Transverse colon (tissue), 4 donors: ENCODE data around the gene TFRC. TPM values are rescaled to one million over a fixed set of nuclear protein-coding genes. Genes with fewer than 3 reads are reported as not detected.

Experiments
- DNase-seq: peaks from one replicate; pipeline ENCODE4 v3.0.0-alpha.2; 2019
- H3K27ac ChIP-seq, 4 donors: fragments of 200-600 bp; sonication (generic); 2 replicates each; pipeline ENCODE4 v1.5.1; 2016 to 2018; ENCODE audit warnings: inconsistent platforms in 4 of 4
- H3K27me3 ChIP-seq: fragments of 200-600 bp; sonication (generic); 2 replicates; pipeline ENCODE4 v1.5.1; 2017; ENCODE audit warnings: inconsistent platforms
- H3K36me3 ChIP-seq, 4 donors: fragments of 200-600 bp; sonication (generic); 2 replicates each; pipeline ENCODE4 v1.5.1; 2017 to 2019; ENCODE audit warnings: inconsistent platforms in 4 of 4
- H3K4me1 ChIP-seq, 4 donors: fragments of 200-600 bp; sonication (generic); 2 replicates each; pipeline ENCODE4 v1.5.1; 2017 to 2020; ENCODE audit warnings: inconsistent platforms in 4 of 4
- H3K4me3 ChIP-seq, 4 donors: fragments of 200-600 bp; sonication (generic); 1 replicate in 1 of 4; 2 replicates in 3 of 4; pipeline versions ENCODE4 v1.5.1 to v1.6.1; 2017 to 2019; ENCODE audit warnings: inconsistent platforms in 4 of 4
- H3K9me3 ChIP-seq, 2 donors: fragments of 200-600 bp; sonication (generic); 2 replicates each; pipeline ENCODE4 v1.5.1; 2017 to 2019; ENCODE audit warnings: inconsistent platforms in 2 of 2
- CTCF ChIP-seq, 5 experiments: fragments of 200-600 bp in 3 of 5; fragments of 450-650 bp in 2 of 5; sonication (generic) in 3 of 5; IDR thresholded peaks; 1 replicate in 2 of 5; 2 replicates in 3 of 5; pipeline ENCODE4 v1.5.1; 2016 to 2017; ENCODE audit warnings: antibody characterized with exemption in 5 of 5, inconsistent platforms in 3 of 5, mild to moderate bottlenecking in 2 of 5, moderate library complexity in 1 of 5
- EP300 ChIP-seq: sonication (generic); formaldehyde crosslinking; IDR thresholded peaks from one replicate; pipeline ENCODE4 v1.6.1; 2017; ENCODE audit warnings: antibody characterized with exemption, low read depth
- POLR2A ChIP-seq: fragments of 450-650 bp; IDR thresholded peaks from one replicate; pipeline ENCODE4 v1.6.1; 2016; ENCODE audit warnings: antibody characterized with exemption, mild to moderate bottlenecking, moderate library complexity
- POLR2AphosphoS5 ChIP-seq, 3 donors: sonication (generic); formaldehyde crosslinking; IDR thresholded peaks; one replicate each; pipeline ENCODE4 v1.6.1; 2016; ENCODE audit warnings: antibody characterized with exemption in 3 of 3
- WGBS, 2 donors: methylation state at CpG; one replicate each; pipeline ENCODE4 v1.1.5; 2018; ENCODE audit warnings: low coverage in 1 of 2; 5-methylcytosine and 5-hydroxymethylcytosine counted together
- in situ Hi-C, 4 donors: fragments of 200-750 bp; cut with MboI; loops; one replicate each; pipeline versions ENCODE4 v1.15.0 to v1.15.1; 2017; ENCODE audit warnings: low sequenced_read_pairs in 3 of 4, low pct_ligation_motif_present in 1 of 4, low pct_unique_long_range_greater_than_20kb in 1 of 4
- intact Hi-C: fragments of 100-400 bp; cut with DNase I; formaldehyde crosslinking; loops from one replicate; pipeline ENCODE4 v1.15.1; 2023; ENCODE audit warnings: low total_unique reads
- total RNA-seq, 4 donors: library from RNA; depleted of rRNA; stranded (reverse); fragments of >200 nt; gene quantifications; one replicate each; pipeline ENCODE4 v1.1.0, GENCODE V29; 2016

TFRC gene
- total RNA-seq, 4 donors from 2014 or later, result 117 to 404 (median 181) TPM

- WGBS, 2 donors, result 71 to 94% methylated on average over 1 of the region's 1 CpG
- Histone ChIP-seq H3K4me1 (peaks cover 0 to 12% (median 0%) of the 10 kb centered on the region in 4 donors), H3K27ac (no peak overlapping the region), H3K4me3 (no peak overlapping the region), H3K36me3 (peaks cover 0 to 96% (median 45%) of the 10 kb centered on the region in 4 donors), H3K27me3 (no peaks in the 10 kb centered on the region), H3K9me3 (no peaks in the 10 kb centered on the region)
- in situ Hi-C loops (no loop called here), intact Hi-C loops (no loop called here)
- DNase-seq, result no peak
- no peak for TF ChIP-seq EP300
- TF ChIP-seq POLR2A, result no peak
- no peak for TF ChIP-seq POLR2AphosphoS5 (IDR thresholded peaks at IDR 0.05)
- TF ChIP-seq CTCF (IDR thresholded peaks at IDR 0.05), result no peak
These were observed 17.9 kb downstream of the TFRC start for GRCh38 chr3:196063971-196064370.

- Histone ChIP-seq H3K27me3 (no peaks in the 10 kb centered on the region), H3K9me3 (no peaks in the 10 kb centered on the region), H3K4me1 (peaks cover 0 to 12% (median 0%) of the 10 kb centered on the region in 4 donors), H3K4me3 (no peak overlapping the region), H3K27ac (no peak overlapping the region), H3K36me3 (peaks cover 0 to 99% (median 45%) of the 10 kb centered on the region in 4 donors)
- no peak for DNase-seq
- intact Hi-C loops (no loop called here), in situ Hi-C loops (no loop called here)
- TF ChIP-seq EP300 (no peak), POLR2A (no peak), CTCF (IDR thresholded peaks at IDR 0.05) (no peak), POLR2AphosphoS5 (IDR thresholded peaks at IDR 0.05) (no peak)
- 78% methylated on average over 4 to 6 of the region's 6 CpGs for WGBS, 2 donors
These were observed 18.4 kb downstream of the TFRC start for GRCh38 chr3:196063456-196063855.

GRCh38 chr3:196063049-196063448, 18.8 kb downstream of the TFRC start:
- peaks cover 0 to 12% (median 0%) of the 10 kb centered on the region in 4 donors for H3K4me1 ChIP-seq
- in situ Hi-C loops, result no loop called here
- intact Hi-C loops, result no loop called here

GRCh38 chr3:196060834-196061233, 21.1 kb downstream of the TFRC start:
- TF ChIP-seq CTCF (IDR thresholded peaks at IDR 0.05) (no peak), POLR2A (no peak), POLR2AphosphoS5 (IDR thresholded peaks at IDR 0.05) (no peak), EP300 (no peak)
- Histone ChIP-seq H3K4me1 (peaks cover 0 to 4% (median 0%) of the 10 kb centered on the region in 4 donors), H3K9me3 (no peaks in the 10 kb centered on the region), H3K36me3 (peaks cover 4 to 100% (median 46%) of the 10 kb centered on the region in 4 donors), H3K27me3 (no peaks in the 10 kb centered on the region), H3K4me3 (no peak overlapping the region), H3K27ac (no peak overlapping the region)
- intact Hi-C loops (no loop called here), in situ Hi-C loops (no loop called here)
- DNase-seq, result no peak
- 100% methylated on average over 1 of the region's 1 CpG for WGBS, 2 donors

More at GRCh38 chr3:196063049-196063448, 18.8 kb downstream of the TFRC start:
- TF ChIP-seq EP300 (no peak), POLR2AphosphoS5 (IDR thresholded peaks at IDR 0.05) (no peak), POLR2A (no peak), CTCF (IDR thresholded peaks at IDR 0.05) (no peak)
- H3K4me3 ChIP-seq, result no peak overlapping the region
- H3K36me3 ChIP-seq, result peaks cover 0 to 100% (median 46%) of the 10 kb centered on the region in 4 donors
- H3K9me3 ChIP-seq, result no peaks in the 10 kb centered on the region
- no peak for DNase-seq
- H3K27ac ChIP-seq, result no peak overlapping the region
- no peaks in the 10 kb centered on the region for H3K27me3 ChIP-seq
